Measurements from ENCODE around the gene KRT33A. TPM values are rescaled to one million over a fixed set of nuclear protein-coding genes. Genes with fewer than 3 reads are reported as not detected.

Gene KRT33A
- total RNA-seq, 2 experiments from 2014 or later = not detected

- CTCF ChIA-PET = no interaction called here
- intact Hi-C loops (cut with micrococcal nuclease) = loop anchor here (10.0 kb wide), 1 partner anchor 520 kb away; no protein-coding TSS in a partner anchor
- DNase-seq = no peak
- Mint-ChIP-seq H3K27me3 (no peaks in the 10 kb centered on the region), H3K27ac (no peak overlapping the region), H3K36me3 (no peaks in the 10 kb centered on the region), H3K4me3 (no peak overlapping the region), H3K4me1 (ENCODE audit: low read depth) (peaks cover 51% of the 10 kb centered on the region), H3K9me3 (peaks cover 7% of the 10 kb centered on the region)
- POLR2A ChIA-PET = no interaction called here
These were observed 25.5 kb downstream of the KRT33A start for GRCh38 chr17:41325126-41325525.

GRCh38 chr17:41324180-41325075 lies 26.2 kb downstream of the KRT33A start:
- H3K4me1 Mint-ChIP-seq (ENCODE audit: low read depth) = peaks cover 51% of the 10 kb centered on the region
- intact Hi-C loops (cut with micrococcal nuclease) = loop anchor here (10.0 kb wide), 1 partner anchor 520 kb away; no protein-coding TSS in a partner anchor
- POLR2A ChIA-PET = no interaction called here
- CTCF ChIA-PET = no interaction called here
- H3K4me3 Mint-ChIP-seq = no peak overlapping the region
- H3K9me3 Mint-ChIP-seq = peaks cover 14% of the 10 kb centered on the region
- DNase-seq = peak; percentile 41
- no peaks in the 10 kb centered on the region for H3K27me3 Mint-ChIP-seq
- peaks cover 6% of the 10 kb centered on the region for H3K36me3 Mint-ChIP-seq
- peak overlapping the region; percentile 5 for H3K27ac Mint-ChIP-seq

- intact Hi-C loops (cut with micrococcal nuclease) = loop anchor here (2.0 to 10.0 kb wide), 3 partner anchors 14 to 518 kb away; partner anchors contain the start of gene KRTAP16-1
- no peak for DNase-seq
- H3K27ac Mint-ChIP-seq = no peak overlapping the region
- H3K27me3 Mint-ChIP-seq = no peaks in the 10 kb centered on the region
- peaks cover 45% of the 10 kb centered on the region for H3K4me1 Mint-ChIP-seq (ENCODE audit: low read depth)
- peaks cover 14% of the 10 kb centered on the region for H3K9me3 Mint-ChIP-seq
- H3K4me3 Mint-ChIP-seq = no peak overlapping the region
- POLR2A ChIA-PET = interaction anchor here (0.9 kb wide), 1 partner anchor 165 kb away, joined by 5 read pairs; no protein-coding TSS in a partner anchor
- peaks cover 6% of the 10 kb centered on the region for H3K36me3 Mint-ChIP-seq
- CTCF ChIA-PET = interaction anchor here (0.5 to 2.7 kb wide), 36 partner anchors 8 to 498 kb away, joined by 3 to 18 read pairs (median 4); partner anchors contain the start of genes KRT33A, KRT36 and KRTAP16-1
These were observed 27.4 kb downstream of the KRT33A start for GRCh38 chr17:41322903-41323895.

DNA sequence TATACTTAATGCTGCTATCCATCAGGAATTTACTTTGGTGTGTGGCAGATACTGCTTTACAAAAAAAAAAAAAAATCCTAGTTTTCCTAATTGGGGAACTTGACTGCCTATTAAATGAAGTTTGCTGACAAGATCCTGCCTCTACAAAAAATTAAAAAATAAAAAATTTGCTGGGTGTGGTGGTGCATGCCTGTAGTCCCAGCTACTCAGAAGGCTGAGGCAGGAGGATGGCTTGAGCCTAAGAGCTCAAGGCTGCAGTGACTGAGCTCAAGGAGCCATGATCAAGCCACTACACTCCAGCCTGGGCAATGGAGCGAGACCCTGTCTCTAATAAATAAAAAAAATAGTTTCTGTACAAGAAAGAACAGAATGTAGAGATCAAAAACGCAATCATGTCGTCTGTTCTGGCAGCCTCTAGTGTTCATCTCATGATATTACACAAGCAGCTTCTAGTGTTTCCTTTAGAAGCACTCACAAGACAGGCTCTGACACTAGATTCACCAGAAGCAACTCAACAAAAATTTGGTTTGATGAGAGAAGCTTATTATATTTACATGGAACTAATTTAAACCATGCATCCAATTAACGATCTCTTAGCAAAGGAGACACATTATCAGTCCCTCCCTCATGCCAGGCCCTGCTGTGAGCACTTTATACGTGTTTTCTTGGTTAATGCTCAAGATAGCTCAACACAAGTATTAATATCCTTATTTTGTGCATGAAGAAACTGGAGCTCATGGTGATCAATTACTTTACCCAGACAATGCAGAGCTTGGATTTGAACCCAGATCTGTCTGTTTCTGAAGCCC lies 28.3 kb downstream of the KRT33A start:
- no peak overlapping the region for H3K27ac Mint-ChIP-seq
- peaks cover 39% of the 10 kb centered on the region for H3K4me1 Mint-ChIP-seq (ENCODE audit: low read depth)

DNA sequence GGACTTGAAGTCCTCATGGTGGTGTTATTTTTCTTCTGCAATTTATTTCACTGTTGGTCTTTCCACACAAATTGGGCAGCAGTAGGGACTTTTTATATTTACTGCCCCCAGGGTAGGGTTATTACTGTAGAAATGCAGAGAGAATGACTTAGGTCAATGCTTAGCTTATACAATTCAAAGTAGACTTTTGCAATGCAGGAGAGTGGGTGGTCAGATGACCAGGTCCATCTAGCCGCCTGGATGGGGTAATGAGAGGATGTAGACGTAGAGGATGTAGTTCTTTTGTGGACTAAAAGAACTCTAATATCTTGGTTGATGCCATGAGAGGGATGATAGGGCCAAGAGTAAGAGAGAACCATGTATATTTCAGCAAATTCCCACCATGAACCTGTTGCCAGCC lies 32.4 kb downstream of the KRT33A start:
- Mint-ChIP-seq H3K36me3 (peaks cover 6% of the 10 kb centered on the region), H3K27ac (no peak overlapping the region), H3K9me3 (peaks cover 14% of the 10 kb centered on the region), H3K4me1 (ENCODE audit: low read depth) (peaks cover 9% of the 10 kb centered on the region), H3K4me3 (no peak overlapping the region), H3K27me3 (no peaks in the 10 kb centered on the region)
- CTCF ChIA-PET = no interaction called here
- intact Hi-C loops (cut with micrococcal nuclease) = no loop called here
- POLR2A ChIA-PET = no interaction called here
- DNase-seq = no peak

More for the DNA sequence above, 28.3 kb downstream of the KRT33A start:
- Mint-ChIP-seq H3K4me3 (no peak overlapping the region), H3K27me3 (no peaks in the 10 kb centered on the region), H3K9me3 (peaks cover 14% of the 10 kb centered on the region), H3K36me3 (peaks cover 6% of the 10 kb centered on the region)
- intact Hi-C loops (cut with micrococcal nuclease) = loop anchor here (2.0 to 10.0 kb wide), 3 partner anchors 13 to 517 kb away; partner anchors contain the start of gene KRTAP16-1
- ChIA-PET CTCF (interaction anchor here (0.5 to 2.7 kb wide), 39 partner anchors 8 to 497 kb away, joined by 3 to 18 read pairs (median 4); partner anchors contain the start of genes KRT33A, KRT36 and KRTAP16-1), POLR2A (interaction anchor here (0.9 kb wide), 1 partner anchor 166 kb away, joined by 5 read pairs; no protein-coding TSS in a partner anchor)
- no peak for DNase-seq

- CTCF ChIA-PET = no interaction called here
- intact Hi-C loops (cut with micrococcal nuclease) = no loop called here
- no peak overlapping the region for H3K27ac Mint-ChIP-seq
These were observed 34.7 kb downstream of the KRT33A start for GRCh38 chr17:41315814-41316445.

GRCh38 chr17:41315204-41315794 lies 35.3 kb downstream of the KRT33A start, which contains the start of gene KRTAP17-1:
Gene KRTAP17-1 (minus strand): TSS chr17:41315710. CDS start chr17:41315650, 60 bp downstream.
- Mint-ChIP-seq H3K36me3 (peaks cover 6% of the 10 kb centered on the region), H3K9me3 (peaks cover 9% of the 10 kb centered on the region), H3K27ac (no peak within 1 kb of the TSS), H3K4me1 (ENCODE audit: low read depth) (peaks cover 10% of the 10 kb centered on the region), H3K27me3 (no peaks in the 10 kb centered on the region), H3K4me3 (no peak within 1 kb of the TSS)
- CTCF ChIA-PET = no interaction called here
- POLR2A ChIA-PET = no interaction called here
- intact Hi-C loops (cut with micrococcal nuclease) = no loop called here
- DNase-seq = no peak

More at GRCh38 chr17:41315814-41316445, 34.7 kb downstream of the KRT33A start:
- H3K27me3 Mint-ChIP-seq = no peaks in the 10 kb centered on the region
- POLR2A ChIA-PET = no interaction called here
- peaks cover 5% of the 10 kb centered on the region for H3K4me1 Mint-ChIP-seq (ENCODE audit: low read depth)
- H3K36me3 Mint-ChIP-seq = peaks cover 6% of the 10 kb centered on the region
- no peak overlapping the region for H3K4me3 Mint-ChIP-seq
- DNase-seq = no peak
- H3K9me3 Mint-ChIP-seq = peaks cover 14% of the 10 kb centered on the region

DNA sequence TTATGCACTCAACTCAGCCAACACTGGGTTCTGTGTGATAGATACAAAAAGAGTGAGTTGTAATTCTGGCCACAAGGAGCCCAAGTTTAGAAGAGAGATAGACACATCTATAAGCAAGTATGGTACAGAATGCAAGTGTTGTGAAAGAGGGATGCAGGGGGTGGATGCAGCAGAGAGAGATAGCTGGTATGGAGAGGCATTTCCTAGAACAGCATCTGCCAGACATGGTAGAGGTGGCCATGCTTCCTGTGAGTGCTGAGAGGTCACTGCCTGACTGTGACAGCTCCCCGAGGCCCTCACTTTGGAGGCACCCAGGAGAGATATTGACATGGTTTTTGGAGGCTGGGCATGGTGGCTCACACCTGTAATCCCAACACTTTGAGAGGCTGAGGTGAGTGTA lies 39.5 kb downstream of the KRT33A start:
- H3K27ac Mint-ChIP-seq = no peak overlapping the region
- H3K27me3 Mint-ChIP-seq = no peaks in the 10 kb centered on the region
- intact Hi-C loops (cut with micrococcal nuclease) = no loop called here
- no peak overlapping the region for H3K4me3 Mint-ChIP-seq
- no peaks in the 10 kb centered on the region for H3K36me3 Mint-ChIP-seq
- peaks cover 46% of the 10 kb centered on the region for H3K4me1 Mint-ChIP-seq (ENCODE audit: low read depth)
- ChIA-PET POLR2A (interaction anchor here (0.7 kb wide), 1 partner anchor 331 kb away, joined by 3 read pairs; no protein-coding TSS in a partner anchor), CTCF (interaction anchor here (1.1 kb wide), 1 partner anchor 12 kb away, joined by 5 read pairs; no protein-coding TSS in a partner anchor)
- no peaks in the 10 kb centered on the region for H3K9me3 Mint-ChIP-seq
- DNase-seq = no peak

GRCh38 chr17:41308918-41309359 lies 41.7 kb downstream of the KRT33A start, which contains the start of gene KRTAP16-1:
Gene KRTAP16-1 (minus strand): TSS chr17:41309309. CDS start chr17:41309253, 56 bp downstream.
- H3K9me3 Mint-ChIP-seq = no peaks in the 10 kb centered on the region
- no peaks in the 10 kb centered on the region for H3K27me3 Mint-ChIP-seq
- H3K4me3 Mint-ChIP-seq = peak within 1 kb of the TSS; percentile 55
- intact Hi-C loops (cut with micrococcal nuclease) = loop anchor here (2.0 kb wide), 2 partner anchors 14 to 30 kb away; no protein-coding TSS in a partner anchor
- peak within 1 kb of the TSS; percentile 82 for H3K27ac Mint-ChIP-seq
- POLR2A ChIA-PET = no interaction called here
- H3K4me1 Mint-ChIP-seq (ENCODE audit: low read depth) = peaks cover 46% of the 10 kb centered on the region
- CTCF ChIA-PET = interaction anchor here (0.9 to 1.8 kb wide), 5 partner anchors 13 to 402 kb away, joined by 3 to 18 read pairs (median 4); no protein-coding TSS in a partner anchor
- H3K36me3 Mint-ChIP-seq = no peaks in the 10 kb centered on the region
- peak; percentile 64 for DNase-seq

Measured in activated CD4-positive, alpha-beta memory T cell treated with anti-CD3 and anti-CD28 coated beads for 36 hours (primary cell).